K562 (cell line): ENCODE data around the gene C4A. TPM values are rescaled to one million over a fixed set of nuclear protein-coding genes. Genes with fewer than 3 reads are reported as not detected.

Experiments
- BRD4 ChIP-seq: fragments of 200-600 bp; sonication (generic); IDR thresholded peaks from 2 replicates; pipeline ENCODE4 v1.6.1; 2017; ENCODE audit warnings: inconsistent platforms
- CHD2 ChIP-seq: IDR thresholded peaks from 2 replicates; pipeline ENCODE4 v1.6.1; 2011; ENCODE audit warnings: low read depth, low read length
- EWSR1 ChIP-seq: fragments of 450-650 bp; IDR thresholded peaks from 2 replicates; pipeline ENCODE4 v1.6.1; 2018; ENCODE audit warnings: borderline replicate concordance, mild to moderate bottlenecking, low read depth, moderate library complexity; ENCODE audit not compliant: partially characterized antibody
- GABPA ChIP-seq: fragments of 200-800 bp; sonication (Bioruptor generic); conservative IDR thresholded peaks from 2 replicates; pipeline ENCODE4 v1.6.1; 2016; ENCODE audit warnings: low read depth, missing genetic modification characterization, missing compliant biosample characterization
- HEY1 ChIP-seq: fragments of 250-450 bp; sonication (Bioruptor Pico); IDR thresholded peaks from 2 replicates; pipeline ENCODE4 v1.5.0; 2020; ENCODE audit warnings: mild to moderate bottlenecking, moderate library complexity, borderline replicate concordance
- JUNB ChIP-seq: fragments of 450-650 bp; formaldehyde crosslinking; conservative IDR thresholded peaks from 2 replicates; pipeline ENCODE4 v1.4.0; 2020; ENCODE audit warnings: mild to moderate bottlenecking
- KLF13 ChIP-seq: fragments of 450-650 bp; IDR thresholded peaks from 2 replicates; pipeline ENCODE4 v1.6.1; 2016; ENCODE audit warnings: missing genetic modification characterization, low read depth, mild to moderate bottlenecking, missing compliant biosample characterization, moderate library complexity, borderline replicate concordance
- MIER1 ChIP-seq: fragments of 450-650 bp; IDR thresholded peaks from 2 replicates; pipeline ENCODE4 v1.6.1; 2016; ENCODE audit warnings: antibody characterized with exemption, mild to moderate bottlenecking, low read depth
- MYC ChIP-seq, 2 experiments: fragments of 250-450 bp in 1 of 2; sonication (Bioruptor Pico) in 1 of 2; IDR thresholded peaks; 2 replicates each; pipeline versions ENCODE4 v1.5.1 to v1.6.1; 2012 to 2021; ENCODE audit warnings: low read depth in 2 of 2, borderline replicate concordance in 1 of 2, improper control_type of control experiment in 1 of 2, low read length in 1 of 2, mild to moderate bottlenecking in 1 of 2, moderate library complexity in 1 of 2
- RB1 ChIP-seq: fragments of 450-650 bp; IDR thresholded peaks from 2 replicates; pipeline ENCODE4 v1.6.1; 2017; ENCODE audit warnings: low read depth, mild to moderate bottlenecking
- STAG1 ChIP-seq: sonication (generic); formaldehyde crosslinking; IDR thresholded peaks from 2 replicates; pipeline ENCODE4 v1.5.0; 2020; ENCODE audit warnings: missing genetic modification reagents, borderline replicate concordance
- TEAD1 ChIP-seq, 2 experiments: fragments of 450-650 bp in 1 of 2; sonication (generic) in 1 of 2; formaldehyde crosslinking; IDR thresholded peaks; 2 replicates each; pipeline versions ENCODE4 v1.4.0 to v1.8.0; 2020 to 2022; ENCODE audit warnings: mild to moderate bottlenecking in 2 of 2, missing genetic modification reagents in 1 of 2
- ZBTB17 ChIP-seq: fragments of 450-650 bp; formaldehyde crosslinking; IDR thresholded peaks from 2 replicates; pipeline ENCODE4 v1.4.0; 2020; ENCODE audit warnings: mild to moderate bottlenecking
- ZNF232 ChIP-seq: sonication (generic); formaldehyde crosslinking; IDR thresholded peaks from 2 replicates; pipeline ENCODE4 v1.8.0; 2022; ENCODE audit warnings: mild to moderate bottlenecking, missing genetic modification reagents
- ZNF239 ChIP-seq: fragments of 250-450 bp; sonication (Bioruptor Pico); IDR thresholded peaks from 2 replicates; pipeline ENCODE4 v1.4.0; 2020; ENCODE audit warnings: mild to moderate bottlenecking
- ZNF354B ChIP-seq: fragments of 250-450 bp; sonication (Bioruptor Pico); IDR thresholded peaks from 2 replicates; pipeline ENCODE4 v1.4.0; 2020
- ZNF395 ChIP-seq: fragments of 200-800 bp; sonication (Bioruptor generic); IDR thresholded peaks from 2 replicates; pipeline ENCODE4 v1.6.1; 2017; ENCODE audit warnings: missing genetic modification characterization, missing compliant biosample characterization
- polyA plus RNA-seq, 8 experiments: library from polyadenylated mRNA; depleted of rRNA in 4 of 8; stranded (reverse) in 5 of 8; unstranded in 3 of 8; fragments of >200 nt; fragmentation: Nextera tagmentation in 2 of 8; fragmentation: Illumina TruSeq in 1 of 8; extraction: Ambion mirVana in 2 of 8; extraction: Trizol in 1 of 8; gene quantifications; 2 replicates each; pipeline versions ENCODE4 v1.2.1 to v1.2.3, GENCODE V29; 2011 to 2014; ENCODE audit warnings: inconsistent platforms in 1 of 8, missing spikeins in 1 of 8
- total RNA-seq, 7 experiments: library from RNA; depleted of rRNA in 6 of 7; stranded (reverse); fragments of >200 nt in 6 of 7; fragmentation: Illumina TruSeq in 2 of 7; extraction: Trizol in 2 of 7; gene quantifications; 2 replicates each; pipeline versions ENCODE4 v1.2.1 to v1.2.3, GENCODE V29; 2011 to 2021; ENCODE audit warnings: low replicate concordance in 1 of 7
- TF ChIP-seq, protein P1 (sequence below): fragments of 200-800 bp; sonication (Bioruptor generic); IDR thresholded peaks from 2 replicates; pipeline ENCODE4 v1.6.1; 2016; ENCODE audit warnings: missing genetic modification characterization, missing compliant biosample characterization
- TF ChIP-seq, protein P2 (sequence below): fragments of 450-650 bp; formaldehyde crosslinking; conservative IDR thresholded peaks from 2 replicates; pipeline ENCODE4 v1.4.0; 2022; ENCODE audit warnings: mild to moderate bottlenecking, missing genetic modification characterization

C4A gene
- total and polyA plus RNA-seq, 9 of the 15 experiments (the other 6 are each of a cell fraction or from before 2014, with no cell fraction given): 0.27 to 7.6 (median 5.0) TPM

- TF ChIP-seq MYC (IDR thresholded peaks at IDR 0.05; ENCODE audit: low read depth, low read length) (peak; percentile 86), MYC (CRISPR knock-in tag; IDR thresholded peaks at IDR 0.05; ENCODE audit: borderline replicate concordance, low read depth) (no peak; the same call in 1 of the 2 replicates), MIER1 (no peak), ZNF354B (no peak), HEY1 (CRISPR knock-in tag) (no peak), TEAD1 (CRISPR knock-in tag; IDR thresholded peaks at IDR 0.05) (peak; percentile 69 to 80; a peak in 3 of 4 replicates), STAG1 (CRISPR knock-in tag) (no peak), KLF13 (tag) (peak; percentile 93), ZNF239 (CRISPR knock-in tag) (peak; percentile 75), EWSR1 (no peak), RB1 (peak; percentile 97), JUNB (CRISPR knock-in tag) (no peak; the same call in 1 of the 2 replicates), GABPA (tag) (peak; percentile 99), CHD2 (peak; percentile 82), ZNF395 (CRISPR knock-in tag) (peak; percentile 99), ZBTB17 (CRISPR knock-in tag) (peak; percentile 94), ZNF232 (CRISPR knock-in tag) (no peak), BRD4 (peak; percentile 84)
- TF ChIP-seq, protein P1, sequence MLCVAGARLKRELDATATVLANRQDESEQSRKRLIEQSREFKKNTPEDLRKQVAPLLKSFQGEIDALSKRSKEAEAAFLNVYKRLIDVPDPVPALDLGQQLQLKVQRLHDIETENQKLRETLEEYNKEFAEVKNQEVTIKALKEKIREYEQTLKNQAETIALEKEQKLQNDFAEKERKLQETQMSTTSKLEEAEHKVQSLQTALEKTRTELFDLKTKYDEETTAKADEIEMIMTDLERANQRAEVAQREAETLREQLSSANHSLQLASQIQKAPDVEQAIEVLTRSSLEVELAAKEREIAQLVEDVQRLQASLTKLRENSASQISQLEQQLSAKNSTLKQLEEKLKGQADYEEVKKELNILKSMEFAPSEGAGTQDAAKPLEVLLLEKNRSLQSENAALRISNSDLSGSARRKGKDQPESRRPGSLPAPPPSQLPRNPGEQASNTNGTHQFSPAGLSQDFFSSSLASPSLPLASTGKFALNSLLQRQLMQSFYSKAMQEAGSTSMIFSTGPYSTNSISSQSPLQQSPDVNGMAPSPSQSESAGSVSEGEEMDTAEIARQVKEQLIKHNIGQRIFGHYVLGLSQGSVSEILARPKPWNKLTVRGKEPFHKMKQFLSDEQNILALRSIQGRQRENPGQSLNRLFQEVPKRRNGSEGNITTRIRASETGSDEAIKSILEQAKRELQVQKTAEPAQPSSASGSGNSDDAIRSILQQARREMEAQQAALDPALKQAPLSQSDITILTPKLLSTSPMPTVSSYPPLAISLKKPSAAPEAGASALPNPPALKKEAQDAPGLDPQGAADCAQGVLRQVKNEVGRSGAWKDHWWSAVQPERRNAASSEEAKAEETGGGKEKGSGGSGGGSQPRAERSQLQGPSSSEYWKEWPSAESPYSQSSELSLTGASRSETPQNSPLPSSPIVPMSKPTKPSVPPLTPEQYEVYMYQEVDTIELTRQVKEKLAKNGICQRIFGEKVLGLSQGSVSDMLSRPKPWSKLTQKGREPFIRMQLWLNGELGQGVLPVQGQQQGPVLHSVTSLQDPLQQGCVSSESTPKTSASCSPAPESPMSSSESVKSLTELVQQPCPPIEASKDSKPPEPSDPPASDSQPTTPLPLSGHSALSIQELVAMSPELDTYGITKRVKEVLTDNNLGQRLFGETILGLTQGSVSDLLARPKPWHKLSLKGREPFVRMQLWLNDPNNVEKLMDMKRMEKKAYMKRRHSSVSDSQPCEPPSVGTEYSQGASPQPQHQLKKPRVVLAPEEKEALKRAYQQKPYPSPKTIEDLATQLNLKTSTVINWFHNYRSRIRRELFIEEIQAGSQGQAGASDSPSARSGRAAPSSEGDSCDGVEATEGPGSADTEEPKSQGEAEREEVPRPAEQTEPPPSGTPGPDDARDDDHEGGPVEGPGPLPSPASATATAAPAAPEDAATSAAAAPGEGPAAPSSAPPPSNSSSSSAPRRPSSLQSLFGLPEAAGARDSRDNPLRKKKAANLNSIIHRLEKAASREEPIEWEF (CRISPR knock-in tag): peak; percentile 75; the same call in 1 of the 2 replicates
- TF ChIP-seq, protein P2, sequence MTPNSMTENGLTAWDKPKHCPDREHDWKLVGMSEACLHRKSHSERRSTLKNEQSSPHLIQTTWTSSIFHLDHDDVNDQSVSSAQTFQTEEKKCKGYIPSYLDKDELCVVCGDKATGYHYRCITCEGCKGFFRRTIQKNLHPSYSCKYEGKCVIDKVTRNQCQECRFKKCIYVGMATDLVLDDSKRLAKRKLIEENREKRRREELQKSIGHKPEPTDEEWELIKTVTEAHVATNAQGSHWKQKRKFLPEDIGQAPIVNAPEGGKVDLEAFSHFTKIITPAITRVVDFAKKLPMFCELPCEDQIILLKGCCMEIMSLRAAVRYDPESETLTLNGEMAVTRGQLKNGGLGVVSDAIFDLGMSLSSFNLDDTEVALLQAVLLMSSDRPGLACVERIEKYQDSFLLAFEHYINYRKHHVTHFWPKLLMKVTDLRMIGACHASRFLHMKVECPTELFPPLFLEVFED (CRISPR knock-in tag): peak; percentile 97
Observed at GRCh38 chr6:31958741-31959739, 22.8 kb upstream of the C4A start, which contains the start of the genes NELFE and SKIC2 (continued).
